ENCODE measurements around the gene EYS. TPM values are rescaled to one million over a fixed set of nuclear protein-coding genes. Genes with fewer than 3 reads are reported as not detected.

The EYS gene
- total RNA-seq, 1 experiment from 2014 or later, result not detected

- ATAC-seq (no peak), DNase-seq (ENCODE audit: low read depth, low spot score) (no peak)
- ChIA-PET CTCF (no interaction called here), POLR2A (no interaction called here), RAD21 (ENCODE audit: low non-redundant PET in 1 of 2, low total read pairs in 2 of 2, uncharacterized antibody in 2 of 2, unreplicated experiment in 2 of 2) (no interaction called here)
- intact Hi-C loops (cut with micrococcal nuclease), result no loop called here
- Histone ChIP-seq H3K79me2 (ENCODE audit: insufficient read depth, low read length) (no peaks in the 10 kb centered on the region), H3K4me1 (ENCODE audit: control insufficient read depth in 1 of 2, insufficient read depth in 2 of 2, low read length in 2 of 2) (no peaks in the 10 kb centered on the region), H3K9me3 (ENCODE audit: control insufficient read depth in 1 of 2, insufficient read depth in 1 of 2, low read depth in 1 of 2, low read length in 2 of 2) (peaks cover 0 to 3% of the 10 kb centered on the region in 2 experiments; a peak in 2 of 4 replicates), H3K4me3 (replicated peaks in 1 of 2; ENCODE audit: low read depth in 1 of 2, low read length in 2 of 2) (no peak overlapping the region), H3K27me3 (ENCODE audit: insufficient read depth, low read length) (no peaks in the 10 kb centered on the region), H4K20me1 (ENCODE audit: insufficient read depth) (no peaks in the 10 kb centered on the region), H3K36me3 (ENCODE audit: control insufficient read depth in 1 of 2, insufficient read depth in 2 of 2, low read length in 2 of 2) (no peaks in the 10 kb centered on the region), H3K4me2 (ENCODE audit: low read length) (no peak overlapping the region), H3K27ac (ENCODE audit: low read depth, low read length) (no peak overlapping the region), H3K9me2 (ENCODE audit: insufficient read depth) (no peaks in the 10 kb centered on the region), H3K9ac (ENCODE audit: low read length) (no peak overlapping the region), H2AFZ (ENCODE audit: low read depth, low read length, poor library complexity, severe bottlenecking) (no peak overlapping the region)
- BruUV-seq (replicated peaks), result no TSS peak
- TF ChIP-seq SIN3A (IDR thresholded peaks at IDR 0.05; ENCODE audit: low read depth) (no peak), ZNF274 (IDR thresholded peaks at IDR 0.05; ENCODE audit: low read depth, low read length) (no peak), CTCF (IDR thresholded peaks at IDR 0.05 in 2 of 3, conservative IDR thresholded peaks at IDR 0.05 in 1 of 3; ENCODE audit: borderline replicate concordance in 1 of 3, insufficient read depth in 1 of 3, low read depth in 2 of 3, low read length in 2 of 3) (no peak)
Observed at GRCh38 chr6:64310214-64310613, 1396.8 kb downstream of the EYS start.

- no peak for ATAC-seq
- TF ChIP-seq ZBTB33 (IDR thresholded peaks at IDR 0.05; ENCODE audit: extremely low read depth, insufficient replicate concordance, low read length) (no peak), CTCF (IDR thresholded peaks at IDR 0.05 in 2 of 3, conservative IDR thresholded peaks at IDR 0.05 in 1 of 3; ENCODE audit: borderline replicate concordance in 1 of 3, insufficient read depth in 1 of 3, low read depth in 2 of 3, low read length in 2 of 3) (no peak), ZFX (IDR thresholded peaks at IDR 0.05) (no peak), POLR2AphosphoS5 (IDR thresholded peaks at IDR 0.05; ENCODE audit: low read depth, low read length) (no peak), FOSL1 (IDR thresholded peaks at IDR 0.05; ENCODE audit: low read depth) (no peak), SP1 (IDR thresholded peaks at IDR 0.05; ENCODE audit: low read depth) (no peak)
Observed at GRCh38 chr6:64301307-64302236, 1405.5 kb downstream of the EYS start.

More at GRCh38 chr6:64301307-64302236, 1405.5 kb downstream of the EYS start:
- no peak overlapping the region for H3K9ac ChIP-seq (ENCODE audit: low read length)
- intact Hi-C loops (cut with micrococcal nuclease), result no loop called here
- H3K4me1 ChIP-seq (ENCODE audit: control insufficient read depth in 1 of 2, insufficient read depth in 2 of 2, low read length in 2 of 2), result no peaks in the 10 kb centered on the region
- POLR2A ChIA-PET, result no interaction called here
- no peaks in the 10 kb centered on the region for H3K36me3 ChIP-seq (ENCODE audit: control insufficient read depth in 1 of 2, insufficient read depth in 2 of 2, low read length in 2 of 2)
- no peak overlapping the region for H3K4me2 ChIP-seq (ENCODE audit: low read length)
- peaks cover 0 to 10% of the 10 kb centered on the region in 2 experiments; a peak in 1 of 4 replicates for H3K9me3 ChIP-seq (ENCODE audit: control insufficient read depth in 1 of 2, insufficient read depth in 1 of 2, low read depth in 1 of 2, low read length in 2 of 2)
- H3K27ac ChIP-seq (ENCODE audit: low read depth, low read length), result no peak overlapping the region
- BruUV-seq (replicated peaks), result no TSS peak
- H2AFZ ChIP-seq (ENCODE audit: low read depth, low read length, poor library complexity, severe bottlenecking), result no peak overlapping the region
- H4K20me1 ChIP-seq (ENCODE audit: insufficient read depth), result no peaks in the 10 kb centered on the region
- H3K27me3 ChIP-seq (ENCODE audit: insufficient read depth, low read length), result no peaks in the 10 kb centered on the region
- no peak overlapping the region for H3K4me3 ChIP-seq (replicated peaks in 1 of 2; ENCODE audit: low read depth in 1 of 2, low read length in 2 of 2)
- RAD21 ChIA-PET (ENCODE audit: low non-redundant PET in 1 of 2, low total read pairs in 2 of 2, uncharacterized antibody in 2 of 2, unreplicated experiment in 2 of 2), result no interaction called here
- no peak for DNase-seq (ENCODE audit: low read depth, low spot score)
- H3K79me2 ChIP-seq (ENCODE audit: insufficient read depth, low read length), result no peaks in the 10 kb centered on the region
- H3K9me2 ChIP-seq (ENCODE audit: insufficient read depth), result no peaks in the 10 kb centered on the region
- CTCF ChIA-PET, result no interaction called here
